ENCODE data around the gene TMEM236. TPM values are rescaled to one million over a fixed set of nuclear protein-coding genes. Genes with fewer than 3 reads are reported as not detected.

Gene TMEM236
- total RNA-seq, 4 donors from 2014 or later, result 0.59 to 1.2 (median 0.73) TPM; not detected in 1

GRCh38 chr10:17749890-17750289, 2.1 kb upstream of the TMEM236 start:
- Histone ChIP-seq H3K36me3 (no peaks in the 10 kb centered on the region), H3K4me1 (no peaks in the 10 kb centered on the region), H3K9me3 (no peaks in the 10 kb centered on the region), H3K4me3 (no peak overlapping the region), H3K27me3 (no peaks in the 10 kb centered on the region), H3K27ac (no peak overlapping the region)
- no peak for TF ChIP-seq CTCF (IDR thresholded peaks at IDR 0.05)
- no peak for TF ChIP-seq POLR2A (IDR thresholded peaks at IDR 0.05)
- intact Hi-C loops (cut with DNase I; ENCODE audit: low total_unique reads), result loop anchor here (10.0 kb wide), 1 partner anchor 145 kb away; no protein-coding TSS in a partner anchor
- no peak for DNase-seq

GRCh38 chr10:17756557-17757217, 4.7 kb downstream of the TMEM236 start:
- Histone ChIP-seq H3K27me3 (no peaks in the 10 kb centered on the region), H3K4me1 (no peaks in the 10 kb centered on the region), H3K9me3 (no peaks in the 10 kb centered on the region), H3K36me3 (no peaks in the 10 kb centered on the region), H3K27ac (no peak overlapping the region), H3K4me3 (no peak overlapping the region)
- DNase-seq, result no peak
- intact Hi-C loops (cut with DNase I; ENCODE audit: low total_unique reads), result no loop called here
- TF ChIP-seq POLR2A (IDR thresholded peaks at IDR 0.05), result no peak
- TF ChIP-seq CTCF (IDR thresholded peaks at IDR 0.05), result no peak

DNA sequence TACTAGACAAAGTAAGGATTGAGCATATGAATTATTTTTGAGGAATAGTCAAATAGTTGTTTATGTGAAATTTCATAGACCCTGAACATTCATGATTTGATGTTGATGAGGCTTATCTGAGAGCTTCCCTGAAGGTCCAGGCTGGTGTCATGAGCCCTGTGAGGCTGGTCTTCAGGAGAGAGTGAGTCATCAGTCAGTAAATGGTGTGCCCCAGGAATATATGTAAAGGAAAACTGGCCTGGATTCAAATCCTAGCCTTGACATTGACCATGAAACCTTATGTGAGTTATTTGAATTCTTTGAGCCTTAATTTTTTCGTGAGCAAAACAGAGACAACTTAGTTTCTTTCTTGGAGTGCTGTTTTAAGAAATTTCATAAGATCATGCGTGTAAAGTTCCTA, 6.2 kb downstream of the TMEM236 start:
- intact Hi-C loops (cut with DNase I; ENCODE audit: low total_unique reads), result no loop called here
- no peaks in the 10 kb centered on the region for H3K36me3 ChIP-seq
- no peak overlapping the region for H3K27ac ChIP-seq
- H3K27me3 ChIP-seq, result no peaks in the 10 kb centered on the region
- no peaks in the 10 kb centered on the region for H3K9me3 ChIP-seq
- H3K4me1 ChIP-seq, result no peaks in the 10 kb centered on the region
- H3K4me3 ChIP-seq, result no peak overlapping the region
- DNase-seq, result no peak
- TF ChIP-seq POLR2A (IDR thresholded peaks at IDR 0.05), result no peak
- no peak for TF ChIP-seq CTCF (IDR thresholded peaks at IDR 0.05)

DNA sequence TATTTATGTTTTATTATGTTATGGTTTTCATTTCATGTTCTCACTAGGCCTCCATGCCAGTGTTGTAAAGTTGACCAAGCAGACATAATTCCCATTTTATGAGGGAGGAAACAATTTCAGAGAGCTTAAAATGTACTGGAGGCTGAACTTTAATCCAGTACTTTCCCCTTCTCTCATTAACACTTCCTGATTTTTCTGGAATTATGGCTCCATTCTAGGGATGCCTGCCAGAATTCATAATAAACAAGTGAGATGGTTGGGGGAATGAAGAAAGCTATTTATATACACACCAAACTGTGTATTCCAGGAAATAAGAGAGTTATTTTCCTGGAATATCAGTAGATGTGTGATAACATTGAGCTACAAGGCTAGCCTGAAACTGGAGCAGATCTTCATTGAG, 6.9 kb downstream of the TMEM236 start:
- no peak overlapping the region for H3K4me3 ChIP-seq
- no peak for TF ChIP-seq POLR2A (IDR thresholded peaks at IDR 0.05)
- no peak for TF ChIP-seq CTCF (IDR thresholded peaks at IDR 0.05)
- no peak overlapping the region for H3K27ac ChIP-seq
- no peaks in the 10 kb centered on the region for H3K27me3 ChIP-seq
- intact Hi-C loops (cut with DNase I; ENCODE audit: low total_unique reads), result no loop called here
- DNase-seq, result no peak
- no peaks in the 10 kb centered on the region for H3K36me3 ChIP-seq
- no peaks in the 10 kb centered on the region for H3K9me3 ChIP-seq
- no peaks in the 10 kb centered on the region for H3K4me1 ChIP-seq

- no peaks in the 10 kb centered on the region for H3K9me3 ChIP-seq
- intact Hi-C loops (cut with DNase I; ENCODE audit: low total_unique reads), result no loop called here
- no peak for DNase-seq
- no peak overlapping the region for H3K4me3 ChIP-seq
- no peaks in the 10 kb centered on the region for H3K27me3 ChIP-seq
- no peak for TF ChIP-seq POLR2A (IDR thresholded peaks at IDR 0.05)
- no peak for TF ChIP-seq CTCF (IDR thresholded peaks at IDR 0.05)
- H3K4me1 ChIP-seq, result no peaks in the 10 kb centered on the region
- no peaks in the 10 kb centered on the region for H3K36me3 ChIP-seq
- no peak overlapping the region for H3K27ac ChIP-seq
Observed at GRCh38 chr10:17764142-17764541, 12.1 kb downstream of the TMEM236 start.

Measured in uterus (tissue), 4 donors.